GM18508 (cell line): ENCODE results near the gene OXCT1.

Experiments used
- ATAC-seq: cut with Tn5 transposase; IDR thresholded peaks from one replicate; pipeline ENCODE4 v1.9.1; 2021; ENCODE audit warnings: moderate number of reproducible peaks; ENCODE audit not compliant: insufficient read depth, unreplicated experiment

Gene OXCT1

GRCh38 chr5:41869724-41870626, at the start of gene OXCT1:
TSS of gene OXCT1 (minus strand) at chr5:41870425. CDS start at chr5:41870358, 67 bp downstream.
- ATAC-seq, result peak; percentile 81

DNA sequence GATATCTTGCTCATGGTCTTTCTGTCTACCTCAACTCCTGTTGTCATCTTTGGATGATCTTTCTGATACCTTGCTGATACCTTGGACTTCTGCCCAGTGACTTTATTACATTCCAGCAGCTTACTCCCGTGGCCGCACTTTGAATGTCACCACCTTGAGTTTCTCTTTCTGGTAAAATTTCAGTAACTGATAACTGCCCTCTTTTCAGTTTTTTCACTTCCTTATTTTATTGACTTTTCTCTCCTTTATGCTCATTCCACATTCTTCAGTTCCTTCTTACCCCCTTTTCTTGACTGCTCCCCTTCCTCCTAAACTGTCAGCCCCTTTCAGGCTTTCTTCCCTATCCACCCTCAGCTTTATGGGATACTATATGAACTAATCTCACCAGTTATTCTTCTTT, 47.9 kb upstream of the OXCT1 start:
- ATAC-seq, result no peak

DNA sequence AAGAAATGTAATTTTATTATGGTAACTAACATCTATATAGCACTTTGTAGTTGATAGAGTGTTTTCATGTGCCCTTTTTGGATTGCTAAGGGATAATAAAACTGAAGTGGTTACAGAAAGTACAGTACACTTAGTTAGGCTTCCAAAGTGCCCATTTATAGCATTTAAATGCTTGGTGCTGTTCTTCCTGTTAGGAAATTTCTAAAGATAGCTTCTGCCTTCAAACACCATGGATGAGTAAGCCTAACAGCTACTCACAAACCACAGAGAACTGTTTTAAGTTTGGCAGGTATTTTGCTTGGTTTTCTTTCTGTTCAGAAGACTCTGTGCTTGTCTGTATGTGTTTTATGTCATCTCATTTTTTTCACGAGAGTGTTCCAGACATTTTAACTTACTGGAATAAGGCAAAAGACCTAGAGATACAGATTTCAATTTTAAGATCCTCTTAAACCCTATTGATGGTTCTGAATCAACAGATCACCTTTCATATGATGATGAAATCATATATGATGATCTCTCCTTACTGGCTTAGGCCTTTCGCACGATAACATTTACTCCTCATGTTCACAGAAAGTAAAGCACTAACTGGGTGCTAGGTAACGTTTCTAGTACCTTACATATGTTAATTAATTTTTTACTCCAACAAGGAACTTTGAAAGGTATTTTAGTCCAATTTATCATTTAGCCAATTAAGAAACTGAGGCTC, 38.3 kb upstream of the OXCT1 start:
- ATAC-seq, result no peak

GRCh38 chr5:41906151-41906550, 35.9 kb upstream of the OXCT1 start:
- no peak for ATAC-seq

GRCh38 chr5:41903892-41904799, 33.9 kb upstream of the OXCT1 start, which contains the start of gene RIMOC1:
TSS of gene RIMOC1 (plus strand) at chr5:41904344. CDS start at chr5:41904368, 24 bp downstream.
- peak; percentile 95 for ATAC-seq

DNA sequence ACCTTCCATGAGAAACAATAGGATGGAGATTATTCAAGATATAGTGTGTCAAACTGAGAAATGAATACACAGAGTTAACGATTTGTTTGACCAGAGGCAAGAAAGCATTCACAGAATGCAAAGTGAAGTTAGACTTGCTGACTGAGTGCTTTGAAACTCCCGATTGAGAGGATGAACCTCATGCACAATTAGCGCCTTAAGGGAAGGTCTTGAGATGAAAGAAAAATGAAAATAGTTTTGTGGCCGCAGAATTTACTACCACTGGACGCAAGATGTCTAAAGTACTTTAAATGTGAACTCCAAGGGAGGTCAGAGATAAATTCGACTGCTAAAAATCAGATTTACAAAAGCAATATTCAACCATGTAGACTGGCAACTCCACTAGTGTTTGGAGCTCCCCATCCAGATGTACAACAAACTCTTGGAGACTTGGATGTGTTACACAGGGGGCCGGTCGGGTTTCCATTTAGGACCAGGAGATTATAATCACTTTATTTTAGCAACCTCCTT, 33.2 kb upstream of the OXCT1 start:
- ATAC-seq, result no peak

GRCh38 chr5:41896230-41896629, 26.0 kb upstream of the OXCT1 start:
- ATAC-seq, result no peak

GRCh38 chr5:41893074-41893851, 23.0 kb upstream of the OXCT1 start:
- peak; percentile 62 for ATAC-seq

DNA sequence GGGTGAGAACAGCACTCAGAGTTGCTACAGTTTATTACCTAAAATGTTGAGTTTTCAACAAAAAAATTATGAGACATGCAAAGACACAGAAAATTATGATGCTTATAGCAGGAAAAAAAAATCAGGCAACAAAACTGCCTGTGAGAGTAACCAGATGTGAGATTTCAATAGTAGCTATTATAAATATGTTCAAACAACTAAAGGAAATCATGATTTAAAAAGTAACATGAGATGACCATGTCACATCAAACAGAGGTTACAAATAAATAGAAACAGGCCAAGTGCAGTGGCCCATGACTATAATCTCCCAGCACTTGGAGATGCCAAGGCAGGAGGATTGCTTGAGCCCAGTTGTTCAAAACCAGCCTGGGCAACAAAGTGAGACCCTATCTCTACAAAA, 21.8 kb upstream of the OXCT1 start:
- no peak for ATAC-seq

DNA sequence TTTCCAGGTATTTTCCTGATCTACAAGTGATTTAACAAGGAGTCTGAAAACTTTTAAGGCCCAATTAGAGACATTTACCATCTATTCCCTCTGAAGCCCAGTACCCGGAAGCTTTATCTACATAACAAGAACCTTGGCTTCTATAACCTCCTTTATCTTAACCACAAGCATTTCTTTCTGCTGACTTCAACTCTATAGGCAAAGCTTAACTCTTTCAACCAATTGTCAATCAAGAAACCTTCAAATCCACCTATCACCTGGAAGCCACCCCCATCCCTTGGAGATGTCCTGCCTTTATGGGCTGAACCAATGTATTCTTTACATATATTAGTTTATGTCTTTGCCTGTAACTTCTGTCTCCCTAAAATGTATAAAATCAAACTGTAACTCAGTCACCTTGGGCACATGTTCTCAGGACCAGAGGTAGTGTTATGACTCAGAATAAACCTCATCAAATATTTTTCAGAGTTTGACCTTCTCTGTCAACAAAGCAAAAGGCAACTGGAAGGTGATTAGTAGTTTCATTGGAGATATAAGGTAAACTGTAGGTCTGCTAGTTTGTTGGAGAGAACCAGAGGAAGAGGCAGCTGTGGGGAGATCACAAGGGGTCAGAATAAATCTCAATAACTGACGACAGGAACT, 21.0 kb upstream of the OXCT1 start:
- peak; percentile 42 for ATAC-seq

- ATAC-seq, result no peak
Observed at GRCh38 chr5:41885286-41885685, 15.1 kb upstream of the OXCT1 start.

DNA sequence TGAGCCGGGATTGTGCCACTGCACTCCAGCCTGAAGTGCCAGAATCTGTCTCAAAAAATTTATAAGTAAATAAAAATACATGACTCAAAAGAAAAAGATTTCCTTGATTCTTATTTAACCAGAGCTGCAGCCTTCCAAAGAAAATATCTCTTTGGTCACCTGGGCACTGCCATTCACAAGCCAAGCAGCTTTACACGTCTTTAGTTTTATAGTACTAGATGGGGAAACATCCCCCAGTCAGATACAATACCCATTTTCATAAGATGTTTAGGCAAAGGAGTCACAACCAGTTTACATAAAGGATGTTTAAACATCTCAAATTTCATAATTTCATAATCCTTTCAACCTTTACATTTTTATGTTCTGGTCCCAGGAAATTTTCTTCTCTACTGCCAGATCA, 13.7 kb upstream of the OXCT1 start:
- ATAC-seq, result no peak

GRCh38 chr5:41883243-41883642, 13.0 kb upstream of the OXCT1 start:
- no peak for ATAC-seq

- no peak for ATAC-seq
Observed at GRCh38 chr5:41882765-41883164, 12.5 kb upstream of the OXCT1 start.

- peak; percentile 68 for ATAC-seq
Observed at GRCh38 chr5:41878643-41879478, 8.6 kb upstream of the OXCT1 start.

DNA sequence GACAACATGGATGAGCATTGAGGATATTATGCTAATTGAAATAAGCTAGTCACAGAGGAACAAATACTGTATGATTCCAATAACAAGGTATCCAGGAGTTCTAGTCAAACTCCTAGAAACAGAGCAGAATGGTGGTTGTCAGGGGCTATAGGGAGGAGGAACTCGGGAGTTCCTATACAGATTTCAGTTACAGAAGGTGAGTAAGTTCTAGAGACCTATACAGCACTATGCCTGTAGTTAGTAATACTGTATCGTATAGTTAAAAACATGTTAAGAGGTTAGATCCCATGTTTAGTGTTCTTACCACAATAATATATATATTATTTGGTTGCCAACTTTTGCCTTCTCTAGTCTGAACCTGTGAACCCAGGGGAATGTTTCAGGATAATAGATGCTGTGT, 7.9 kb upstream of the OXCT1 start:
- ATAC-seq, result no peak

DNA sequence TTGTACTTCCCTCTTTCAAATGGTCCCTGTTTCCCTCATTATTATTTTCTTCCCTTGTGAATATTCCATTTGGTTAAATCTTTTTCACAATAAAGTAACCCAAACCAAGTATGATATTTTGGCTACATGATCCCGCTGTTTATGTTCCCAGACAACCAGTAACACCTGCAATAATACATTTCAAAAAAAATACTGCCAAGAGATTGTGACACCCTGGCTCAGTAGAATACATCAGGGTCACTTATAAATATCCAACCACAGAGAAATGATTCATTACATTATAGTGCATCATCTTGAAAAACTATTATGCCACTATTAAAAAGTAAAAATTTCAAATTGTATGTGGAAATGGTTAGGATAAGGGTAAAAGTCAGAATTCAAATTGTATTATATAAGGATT, 7.2 kb upstream of the OXCT1 start:
- ATAC-seq, result no peak

DNA sequence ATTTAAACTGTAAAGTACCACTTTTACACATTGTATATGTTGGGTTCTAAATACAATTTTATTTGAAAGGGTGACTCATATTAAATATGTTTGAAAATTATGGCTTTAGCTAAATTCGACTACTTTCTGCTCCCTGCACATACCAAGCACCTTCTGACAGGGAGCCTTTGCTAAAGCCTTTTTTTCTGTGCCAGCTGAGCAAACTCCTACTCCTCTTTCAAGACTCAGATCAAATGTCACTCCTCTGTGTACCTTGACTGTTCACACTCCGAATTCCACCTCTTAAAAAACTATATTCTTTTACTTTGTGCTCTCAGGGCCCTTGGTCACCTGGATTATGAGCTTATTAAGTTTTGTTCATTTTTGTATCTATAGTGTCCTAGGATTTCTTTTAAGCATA, 6.5 kb upstream of the OXCT1 start:
- ATAC-seq, result no peak
